GM21529 (cell line): ENCODE measurements around the gene MYCN.

Experiments used
- ATAC-seq: cut with Tn5 transposase; IDR thresholded peaks from one replicate; pipeline ENCODE4 v1.9.1; 2021; ENCODE audit not compliant: unreplicated experiment

The MYCN gene

GRCh38 chr2:15992457-15993231 lies 52.3 kb downstream of the MYCN start:
- no peak for ATAC-seq

- ATAC-seq: no peak
These were observed 52.9 kb downstream of the MYCN start for GRCh38 chr2:15993232-15993610.

GRCh38 chr2:15993666-15994065 lies 53.3 kb downstream of the MYCN start:
- no peak for ATAC-seq

GRCh38 chr2:15995603-15996002 lies 55.3 kb downstream of the MYCN start:
- no peak for ATAC-seq
